ENCODE data around the gene PRKCH. TPM values are rescaled to one million over a fixed set of nuclear protein-coding genes. Genes with fewer than 3 reads are reported as not detected.
A peak's percentile ranks its signal among the peaks of the same experiment; 100 is the strongest.

The PRKCH gene
- total and polyA plus RNA-seq, 4 experiments from 2014 or later, result 246 to 284 (median 249) TPM

DNA sequence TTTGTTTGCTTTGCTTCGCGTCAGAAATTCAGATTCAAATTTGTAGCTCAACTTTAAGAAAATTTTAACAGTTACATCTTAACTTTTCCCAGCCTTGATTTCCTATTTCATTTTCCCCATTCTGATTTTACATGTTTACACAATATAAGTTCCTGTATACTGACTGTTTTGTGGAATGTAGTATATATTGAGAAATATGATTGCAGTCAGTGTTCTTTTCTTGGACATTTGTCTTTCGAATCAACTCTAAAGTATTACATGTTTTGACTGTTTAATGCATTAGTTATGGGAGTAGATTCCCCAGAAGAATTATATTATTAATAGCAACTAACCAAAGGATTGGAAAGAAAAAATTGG lies 48.1 kb downstream of the PRKCH start:
- peak overlapping the region in 5 of 8 donors; percentile 62 to 72 (median 66) for H3K4me3 Mint-ChIP-seq
- ChIA-PET CTCF (ENCODE audit: partially characterized antibody) (interaction anchor here (0.8 to 1.2 kb wide), 2 partner anchors 9 to 48 kb away, joined by 3 to 4 read pairs; partner anchors contain the start of gene PRKCH), POLR2A (ENCODE audit: partially characterized antibody) (interaction anchor here (1.0 to 1.2 kb wide), 4 partner anchors 9 to 47 kb away, joined by 3 read pairs; no protein-coding TSS in a partner anchor)
- H3K4me3 ChIP-seq (ENCODE audit: low read length in 2 of 2), result no peak overlapping the region
- intact Hi-C loops (cut with micrococcal nuclease), result loop anchor here (1.0 kb wide), 1 partner anchor 8 kb away; no protein-coding TSS in a partner anchor
- peaks cover 35 to 56% (median 44%) of the 10 kb centered on the region in 4 donors for H3K4me1 Mint-ChIP-seq
- H3K9me3 Mint-ChIP-seq, result peaks cover 2 to 17% (median 14%) of the 10 kb centered on the region in 8 donors
- H3K27ac Mint-ChIP-seq, result peak overlapping the region in 6 of 7 donors; percentile 45 to 86 (median 75)
- no peak for DNase-seq
- H3K27me3 ChIP-seq (ENCODE audit: insufficient read depth, low read length), result no peaks in the 10 kb centered on the region
- peaks cover 21 to 35% of the 10 kb centered on the region in 2 donors for H3K36me3 Mint-ChIP-seq
- H3K27me3 Mint-ChIP-seq, result no peaks in the 10 kb centered on the region
- no peak overlapping the region for H3K27ac ChIP-seq (ENCODE audit: low read depth, low read length)
- H3K4me1 ChIP-seq (ENCODE audit: insufficient read depth, low read length), result peaks cover 85% of the 10 kb centered on the region
- H3K9me3 ChIP-seq (ENCODE audit: control insufficient read depth in 1 of 2, low read length in 2 of 2), result peaks cover 5 to 7% of the 10 kb centered on the region in 2 donors
- H3K36me3 ChIP-seq (ENCODE audit: insufficient read depth, low read length), result peaks cover 6% of the 10 kb centered on the region

GRCh38 chr14:61372379-61372778 lies 51.0 kb downstream of the PRKCH start:
- Histone ChIP-seq H3K4me1 (ENCODE audit: insufficient read depth, low read length) (peaks cover 83% of the 10 kb centered on the region), H3K9me3 (ENCODE audit: control insufficient read depth in 1 of 2, low read length in 2 of 2) (peaks cover 8 to 15% of the 10 kb centered on the region in 2 donors), H3K36me3 (ENCODE audit: insufficient read depth, low read length) (peaks cover 11% of the 10 kb centered on the region), H3K27ac (ENCODE audit: low read depth, low read length) (no peak overlapping the region), H3K27me3 (ENCODE audit: insufficient read depth, low read length) (no peaks in the 10 kb centered on the region), H3K4me3 (ENCODE audit: low read length in 2 of 2) (no peak overlapping the region)
- intact Hi-C loops (cut with micrococcal nuclease), result no loop called here
- ChIA-PET POLR2A (ENCODE audit: partially characterized antibody) (interaction anchor here (1.0 to 2.2 kb wide), 6 partner anchors 11 to 51 kb away, joined by 3 to 6 read pairs (median 4); partner anchors contain the start of gene PRKCH), CTCF (ENCODE audit: partially characterized antibody) (interaction anchor here (1.1 kb wide), 1 partner anchor 10 kb away, joined by 3 read pairs; no protein-coding TSS in a partner anchor)
- DNase-seq, result no peak
- Mint-ChIP-seq H3K27me3 (no peaks in the 10 kb centered on the region), H3K36me3 (peaks cover 47 to 57% of the 10 kb centered on the region in 2 donors), H3K27ac (peak overlapping the region in 4 of 7 donors; percentile 1 to 77 (median 34)), H3K4me1 (peaks cover 43 to 72% (median 58%) of the 10 kb centered on the region in 4 donors), H3K4me3 (peak overlapping the region in 7 of 8 donors; percentile 6 to 81 (median 27)), H3K9me3 (peaks cover 2 to 35% (median 31%) of the 10 kb centered on the region in 8 donors)

GRCh38 chr14:61372842-61373555 lies 51.6 kb downstream of the PRKCH start:
- H3K4me1 Mint-ChIP-seq, result peaks cover 43 to 73% (median 59%) of the 10 kb centered on the region in 4 donors
- Histone ChIP-seq H3K27me3 (ENCODE audit: insufficient read depth, low read length) (no peaks in the 10 kb centered on the region), H3K9me3 (ENCODE audit: control insufficient read depth in 1 of 2, low read length in 2 of 2) (peaks cover 8 to 15% of the 10 kb centered on the region in 2 donors), H3K27ac (ENCODE audit: low read depth, low read length) (no peak overlapping the region), H3K4me3 (ENCODE audit: low read length in 2 of 2) (no peak overlapping the region), H3K4me1 (ENCODE audit: insufficient read depth, low read length) (peaks cover 83% of the 10 kb centered on the region), H3K36me3 (ENCODE audit: insufficient read depth, low read length) (peaks cover 11% of the 10 kb centered on the region)
- H3K36me3 Mint-ChIP-seq, result peaks cover 52 to 61% of the 10 kb centered on the region in 2 donors
- peaks cover 4 to 35% (median 31%) of the 10 kb centered on the region in 8 donors for H3K9me3 Mint-ChIP-seq
- peak overlapping the region in 6 of 7 donors; percentile 1 to 93 (median 70) for H3K27ac Mint-ChIP-seq
- intact Hi-C loops (cut with micrococcal nuclease), result no loop called here
- H3K4me3 Mint-ChIP-seq, result peak overlapping the region in 6 of 8 donors; percentile 15 to 74 (median 38)
- ChIA-PET CTCF (ENCODE audit: partially characterized antibody) (no interaction called here), POLR2A (ENCODE audit: partially characterized antibody) (no interaction called here)
- no peak for DNase-seq
- H3K27me3 Mint-ChIP-seq, result no peaks in the 10 kb centered on the region

- H3K4me1 ChIP-seq (ENCODE audit: insufficient read depth, low read length), result peaks cover 83% of the 10 kb centered on the region
- Mint-ChIP-seq H3K36me3 (peaks cover 60 to 68% of the 10 kb centered on the region in 2 donors), H3K4me3 (peak overlapping the region in 2 of 8 donors; percentile 28 to 31), H3K9me3 (peaks cover 4 to 35% (median 31%) of the 10 kb centered on the region in 8 donors), H3K27me3 (no peaks in the 10 kb centered on the region), H3K27ac (peak overlapping the region in 3 of 7 donors; percentile 22 to 48 (median 43)), H3K4me1 (peaks cover 43 to 73% (median 59%) of the 10 kb centered on the region in 4 donors)
- no peak overlapping the region for H3K4me3 ChIP-seq (ENCODE audit: low read length in 2 of 2)
- intact Hi-C loops (cut with micrococcal nuclease), result no loop called here
- ChIA-PET POLR2A (ENCODE audit: partially characterized antibody) (interaction anchor here (1.5 to 1.7 kb wide), 2 partner anchors 14 to 40 kb away, joined by 4 read pairs; no protein-coding TSS in a partner anchor), CTCF (ENCODE audit: partially characterized antibody) (no interaction called here)
- no peak for DNase-seq
- H3K36me3 ChIP-seq (ENCODE audit: insufficient read depth, low read length), result peaks cover 11% of the 10 kb centered on the region
- peaks cover 8 to 15% of the 10 kb centered on the region in 2 donors for H3K9me3 ChIP-seq (ENCODE audit: control insufficient read depth in 1 of 2, low read length in 2 of 2)
- H3K27me3 ChIP-seq (ENCODE audit: insufficient read depth, low read length), result no peaks in the 10 kb centered on the region
- H3K27ac ChIP-seq (ENCODE audit: low read depth, low read length), result no peak overlapping the region
Observed at GRCh38 chr14:61374284-61374683, 52.9 kb downstream of the PRKCH start.

DNA sequence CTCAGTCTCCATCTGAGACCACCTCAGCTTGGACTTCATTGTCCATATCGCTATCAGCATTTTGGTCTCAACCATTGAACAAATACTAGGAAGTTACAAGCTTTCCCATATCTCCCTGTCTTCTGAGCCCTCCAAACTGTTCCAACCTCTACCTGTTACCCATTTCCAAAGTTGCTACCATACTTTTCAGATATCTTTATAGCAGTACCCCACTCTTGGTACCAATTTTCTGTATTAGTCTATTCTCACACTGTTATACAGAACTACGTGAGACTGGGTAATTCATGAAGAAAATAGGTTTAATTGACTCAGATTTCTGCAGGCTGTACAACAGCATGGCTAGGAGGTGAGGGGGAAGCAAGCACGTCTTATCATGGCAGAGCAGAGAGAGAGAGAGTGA lies 53.8 kb downstream of the PRKCH start:
- H3K9me3 Mint-ChIP-seq, result peaks cover 4 to 35% (median 31%) of the 10 kb centered on the region in 8 donors
- no peaks in the 10 kb centered on the region for H3K27me3 ChIP-seq (ENCODE audit: insufficient read depth, low read length)
- ChIA-PET POLR2A (ENCODE audit: partially characterized antibody) (interaction anchor here (0.7 to 1.7 kb wide), 3 partner anchors 13 to 54 kb away, joined by 4 read pairs; partner anchors contain the start of gene PRKCH), CTCF (ENCODE audit: partially characterized antibody) (no interaction called here)
- intact Hi-C loops (cut with micrococcal nuclease), result no loop called here
- no peak overlapping the region for H3K27ac ChIP-seq (ENCODE audit: low read depth, low read length)
- peak overlapping the region in 7 of 8 donors; percentile 15 to 61 (median 41) for H3K4me3 Mint-ChIP-seq
- peaks cover 63 to 71% of the 10 kb centered on the region in 2 donors for H3K36me3 Mint-ChIP-seq
- no peaks in the 10 kb centered on the region for H3K27me3 Mint-ChIP-seq
- H3K4me3 ChIP-seq (ENCODE audit: low read length in 2 of 2), result no peak overlapping the region
- peaks cover 11% of the 10 kb centered on the region for H3K36me3 ChIP-seq (ENCODE audit: insufficient read depth, low read length)
- H3K27ac Mint-ChIP-seq, result peak overlapping the region in 5 of 7 donors; percentile 58 to 88 (median 60)
- DNase-seq, result no peak
- peaks cover 8 to 15% of the 10 kb centered on the region in 2 donors for H3K9me3 ChIP-seq (ENCODE audit: control insufficient read depth in 1 of 2, low read length in 2 of 2)
- peaks cover 83% of the 10 kb centered on the region for H3K4me1 ChIP-seq (ENCODE audit: insufficient read depth, low read length)
- H3K4me1 Mint-ChIP-seq, result peaks cover 39 to 75% (median 59%) of the 10 kb centered on the region in 4 donors

GRCh38 chr14:61376314-61376713 lies 54.9 kb downstream of the PRKCH start:
- CTCF ChIA-PET (ENCODE audit: partially characterized antibody), result interaction anchor here (1.4 to 2.5 kb wide), 4 partner anchors 15 to 27 kb away, joined by 3 to 9 read pairs (median 5); no protein-coding TSS in a partner anchor
- intact Hi-C loops (cut with micrococcal nuclease), result no loop called here

More at GRCh38 chr14:61376314-61376713, 54.9 kb downstream of the PRKCH start:
- Histone ChIP-seq H3K36me3 (ENCODE audit: insufficient read depth, low read length) (peaks cover 11% of the 10 kb centered on the region), H3K27me3 (ENCODE audit: insufficient read depth, low read length) (no peaks in the 10 kb centered on the region), H3K27ac (ENCODE audit: low read depth, low read length) (no peak overlapping the region), H3K4me3 (ENCODE audit: low read length in 2 of 2) (no peak overlapping the region), H3K9me3 (ENCODE audit: control insufficient read depth in 1 of 2, low read length in 2 of 2) (peaks cover 8 to 15% of the 10 kb centered on the region in 2 donors), H3K4me1 (ENCODE audit: insufficient read depth, low read length) (peaks cover 83% of the 10 kb centered on the region)
- DNase-seq, result no peak
- Mint-ChIP-seq H3K4me3 (peak overlapping the region in 7 of 8 donors; percentile 4 to 75 (median 37)), H3K27me3 (no peaks in the 10 kb centered on the region), H3K36me3 (peaks cover 63 to 75% of the 10 kb centered on the region in 2 donors), H3K4me1 (peaks cover 30 to 77% (median 55%) of the 10 kb centered on the region in 4 donors), H3K27ac (peak overlapping the region in 6 of 7 donors; percentile 53 to 91 (median 79)), H3K9me3 (peaks cover 4 to 35% (median 31%) of the 10 kb centered on the region in 8 donors)
- POLR2A ChIA-PET (ENCODE audit: partially characterized antibody), result interaction anchor here (0.5 to 1.5 kb wide), 6 partner anchors 9 to 104 kb away, joined by 3 to 5 read pairs (median 3); partner anchors contain the start of gene PRKCH

Data from CD4-positive, alpha-beta memory T cell (primary cell).